HCT116 (cell line): Measurements from ENCODE around the gene EPHB2. TPM values are rescaled to one million over a fixed set of nuclear protein-coding genes. Genes with fewer than 3 reads are reported as not detected.

Source experiments
- ATAC-seq: fragments of 200-7000 bp; cut with Tn5 transposase; 2 replicates; pipeline ENCODE4 v1.9.1; 2020; ENCODE audit warnings: mild to moderate bottlenecking, moderate library complexity
- BruUV-seq: library from RNA; stranded (reverse); fragments of 400-500 nt; replicated peaks from 2 replicates; lab custom pipeline; 2021; lab: Mats Ljungman, UMichigan
- CTCF ChIA-PET: fragments of 300-600 bp; sonication (Branson Sonifier 250); formaldehyde crosslinking; loops from one replicate; lab custom pipeline; 2021; ENCODE audit warnings: antibody characterized with exemption; lab: Charles Lee
- POLR2A ChIA-PET: fragments of 300-600, 350-600 bp; sonication (Branson Sonifier 250); formaldehyde crosslinking; loops from one replicate; lab custom pipeline; 2021; ENCODE audit warnings: antibody characterized with exemption; lab: Charles Lee
- RAD21 ChIA-PET, 2 experiments: fragments of 300-600 bp; sonication (Branson Sonifier 250); formaldehyde crosslinking; loops; one replicate each; lab custom pipeline; 2023; ENCODE audit warnings: low total read pairs in 2 of 2; ENCODE audit not compliant: uncharacterized antibody in 2 of 2, unreplicated experiment in 2 of 2, low non-redundant PET in 1 of 2; lab: Charles Lee
- DNase-seq: peaks from one replicate; pipeline ENCODE4 v3.0.0-alpha.2; 2010; ENCODE audit warnings: low read depth, low spot score
- H2AFZ ChIP-seq: fragments of 200-600 bp; shearing (Covaris generic), sonication (generic); 2 replicates; pipeline ENCODE4 v1.6.1; 2017; ENCODE audit warnings: low read depth, mixed run types, mixed read lengths, antibody characterized with exemption, low read length; ENCODE audit not compliant: poor library complexity, severe bottlenecking
- H3K27ac ChIP-seq: 2 replicates; pipeline ENCODE4 v1.5.1; 2012; ENCODE audit warnings: low read depth, low read length
- H3K27me3 ChIP-seq: fragments of 200-600 bp; sonication (generic); 2 replicates; pipeline ENCODE4 v1.6.1; 2016; ENCODE audit warnings: mixed run types, low read length, mixed read lengths; ENCODE audit not compliant: insufficient read depth
- H3K36me3 ChIP-seq, 2 experiments: fragments of 200-500 bp in 1 of 2; fragments of 200-600 bp in 1 of 2; sonication (Bioruptor generic) in 1 of 2; sonication (generic) in 1 of 2; 2 replicates each; pipeline versions ENCODE4 v1.5.1 to v1.6.1; 2014 to 2016; ENCODE audit warnings: low read length in 2 of 2, inconsistent platforms in 1 of 2, mixed read lengths in 1 of 2, mixed run types in 1 of 2; ENCODE audit not compliant: insufficient read depth in 2 of 2, control insufficient read depth in 1 of 2
- H3K4me1 ChIP-seq, 2 experiments: fragments of 200-600 bp in 1 of 2; sonication (generic) in 1 of 2; 2 replicates each; pipeline versions ENCODE4 v1.5.1 to v1.6.1; 2012 to 2017; ENCODE audit warnings: low read length in 2 of 2, inconsistent platforms in 1 of 2, mild to moderate bottlenecking in 1 of 2, mixed read lengths in 1 of 2, mixed run types in 1 of 2, moderate library complexity in 1 of 2; ENCODE audit not compliant: insufficient read depth in 2 of 2, control insufficient read depth in 1 of 2
- H3K4me2 ChIP-seq: fragments of 200-600 bp; sonication (generic); 2 replicates; pipeline ENCODE4 v1.6.1; 2017; ENCODE audit warnings: mixed run types, low read length, mixed read lengths
- H3K4me3 ChIP-seq, 2 experiments: fragments of 200-600 bp in 1 of 2; sonication (generic) in 1 of 2; replicated peaks in 1 of 2; 2 replicates each; pipeline ENCODE4 v1.5.1; 2011 to 2016; ENCODE audit warnings: low read length in 2 of 2, control low read depth in 1 of 2, low read depth in 1 of 2, mild to moderate bottlenecking in 1 of 2, mixed read lengths in 1 of 2, mixed run types in 1 of 2
- H3K79me2 ChIP-seq: fragments of 200-600 bp; sonication (generic); 2 replicates; pipeline ENCODE4 v1.6.1; 2017; ENCODE audit warnings: mild to moderate bottlenecking, mixed run types, low read length, moderate library complexity, mixed read lengths; ENCODE audit not compliant: insufficient read depth
- H3K9ac ChIP-seq: fragments of 200-600 bp; sonication (generic); 2 replicates; pipeline ENCODE4 v1.6.1; 2016; ENCODE audit warnings: low read length, mixed read lengths
- H3K9me2 ChIP-seq: fragments of 200-600 bp; sonication (generic), shearing (Covaris generic); 2 replicates; pipeline ENCODE4 v1.6.1; 2017; ENCODE audit warnings: mixed run types, mild to moderate bottlenecking, moderate library complexity; ENCODE audit not compliant: insufficient read depth
- H3K9me3 ChIP-seq, 2 experiments: fragments of 200-500 bp in 1 of 2; fragments of 200-600 bp in 1 of 2; sonication (Bioruptor generic) in 1 of 2; sonication (generic) in 1 of 2; 2 replicates each; pipeline ENCODE4 v1.6.1; 2014 to 2017; ENCODE audit warnings: low read length in 2 of 2, mixed read lengths in 2 of 2, inconsistent platforms in 1 of 2, low read depth in 1 of 2, mild to moderate bottlenecking in 1 of 2, mixed run types in 1 of 2, moderate library complexity in 1 of 2; ENCODE audit not compliant: control insufficient read depth in 1 of 2, insufficient read depth in 1 of 2
- H4K20me1 ChIP-seq: fragments of 200-600 bp; sonication (generic), shearing (Covaris generic); 2 replicates; pipeline ENCODE4 v1.6.1; 2017; ENCODE audit warnings: mixed run types, mild to moderate bottlenecking, moderate library complexity; ENCODE audit not compliant: insufficient read depth
- ATF3 ChIP-seq: IDR thresholded peaks from 2 replicates; pipeline ENCODE4 v1.6.1; 2012
- CEBPB ChIP-seq: IDR thresholded peaks from 2 replicates; pipeline ENCODE4 v1.6.1; 2012; ENCODE audit warnings: low read depth
- RAD21 ChIP-seq: IDR thresholded peaks from 2 replicates; pipeline ENCODE4 v1.6.1; 2012; ENCODE audit warnings: low read depth, mild to moderate bottlenecking
- ZFX ChIP-seq: fragments of 450-650 bp; IDR thresholded peaks from 2 replicates; pipeline ENCODE4 v1.6.1; 2017
- intact Hi-C: fragments of 100-400 bp; cut with micrococcal nuclease; formaldehyde crosslinking; loops from 2 replicates; pipeline ENCODE4 v1.10.0; 2022
- total RNA-seq: library from RNA; stranded (reverse); gene quantifications from one replicate; pipeline ENCODE4 v1.2.1, GENCODE V29; 2021; ENCODE audit not compliant: unreplicated experiment

The EPHB2 gene
- total RNA-seq, 1 experiment from 2014 or later: 19.5 TPM

- H4K20me1 ChIP-seq: no peaks in the 10 kb centered on the region
- no peak overlapping the region for H2AFZ ChIP-seq
- ChIA-PET CTCF (no interaction called here), POLR2A (no interaction called here), RAD21 (no interaction called here)
- no TSS peak for BruUV-seq
- H3K9me2 ChIP-seq: no peaks in the 10 kb centered on the region
- TF ChIP-seq ZFX (no peak), CEBPB (no peak), RAD21 (no peak)
- H3K4me3 ChIP-seq: no peak overlapping the region
- peaks cover 4 to 10% of the 10 kb centered on the region in 2 experiments; a peak in 2 of 4 replicates for H3K4me1 ChIP-seq
- H3K9me3 ChIP-seq: no peaks in the 10 kb centered on the region
- DNase-seq: no peak
- H3K79me2 ChIP-seq: no peaks in the 10 kb centered on the region
- no peaks in the 10 kb centered on the region for H3K27me3 ChIP-seq
- no peak overlapping the region for H3K9ac ChIP-seq
- H3K27ac ChIP-seq: no peak overlapping the region
- H3K4me2 ChIP-seq: no peak overlapping the region
- no peaks in the 10 kb centered on the region for H3K36me3 ChIP-seq
- ATAC-seq: no peak
- intact Hi-C loops: no loop called here
These were observed 83.0 kb downstream of the EPHB2 start for GRCh38 chr1:22793647-22794046.

GRCh38 chr1:22794647-22795365, 84.2 kb downstream of the EPHB2 start:
- POLR2A ChIA-PET: no interaction called here
- Histone ChIP-seq H3K4me3 (no peak overlapping the region), H3K9me3 (no peaks in the 10 kb centered on the region), H3K36me3 (no peaks in the 10 kb centered on the region)
- TF ChIP-seq ATF3: no peak
- TF ChIP-seq, all 23 proteins: peak for 0
- Histone ChIP-seq H4K20me1 (no peaks in the 10 kb centered on the region), H3K79me2 (no peaks in the 10 kb centered on the region), H3K4me2 (no peak overlapping the region), H3K27me3 (no peaks in the 10 kb centered on the region), H3K9ac (no peak overlapping the region), H3K9me2 (no peaks in the 10 kb centered on the region), H3K27ac (no peak overlapping the region), H2AFZ (no peak overlapping the region), H3K4me1 (peaks cover 4 to 5% of the 10 kb centered on the region in 2 experiments; a peak in 2 of 4 replicates)
- no peak for DNase-seq
- BruUV-seq: no TSS peak
- no peak for ATAC-seq
- RAD21 ChIA-PET: no interaction called here
- intact Hi-C loops: no loop called here
- CTCF ChIA-PET: no interaction called here
